Panc1 (cell line): ENCODE results near the gene DHRS12. TPM values are rescaled to one million over a fixed set of nuclear protein-coding genes. Genes with fewer than 3 reads are reported as not detected.

Experiments used
- ATAC-seq: fragments of 200-7000 bp; cut with Tn5 transposase; 2 replicates; pipeline ENCODE4 v1.9.1; 2020; ENCODE audit warnings: mild to moderate bottlenecking, moderate library complexity
- BruUV-seq: library from RNA; stranded (reverse); fragments of 400-500 nt; replicated peaks from 2 replicates; lab custom pipeline; 2021; lab: Mats Ljungman, UMichigan
- CTCF ChIA-PET: fragments of 300-600 bp; sonication (Branson Sonifier 250); formaldehyde crosslinking; loops from one replicate; lab custom pipeline; 2022; ENCODE audit warnings: antibody characterized with exemption; lab: Charles Lee
- POLR2A ChIA-PET: fragments of 300-600 bp; sonication (Branson Sonifier 250); formaldehyde crosslinking; loops from one replicate; lab custom pipeline; 2022; ENCODE audit warnings: antibody characterized with exemption; lab: Charles Lee
- DNase-seq: peaks from one replicate; pipeline ENCODE4 v3.0.0-alpha.2; 2010; ENCODE audit warnings: low read depth, low spot score
- H3K27ac ChIP-seq: 2 replicates; pipeline ENCODE4 v1.5.1; 2011; ENCODE audit warnings: mild to moderate bottlenecking, low read length, inconsistent platforms
- H3K27me3 ChIP-seq: fragments of 200-500 bp; sonication (Bioruptor generic); 2 replicates; pipeline ENCODE4 v1.6.0; 2014; ENCODE audit warnings: low read length, inconsistent platforms; ENCODE audit not compliant: control insufficient read depth, insufficient read depth
- H3K36me3 ChIP-seq: fragments of 200-500 bp; sonication (Bioruptor generic); 2 replicates; pipeline ENCODE4 v1.5.1; 2014; ENCODE audit warnings: inconsistent platforms, mild to moderate bottlenecking, low read length, moderate library complexity; ENCODE audit not compliant: control insufficient read depth, insufficient read depth
- H3K4me1 ChIP-seq: 2 replicates; pipeline ENCODE4 v1.5.1; 2011; ENCODE audit warnings: inconsistent platforms, mild to moderate bottlenecking, low read length, moderate library complexity; ENCODE audit not compliant: control insufficient read depth, insufficient read depth
- H3K4me3 ChIP-seq, 2 experiments: 2 replicates each; pipeline ENCODE4 v1.5.1; 2011 to 2012; ENCODE audit warnings: low read depth in 2 of 2, low read length in 2 of 2, mild to moderate bottlenecking in 2 of 2, inconsistent platforms in 1 of 2, moderate library complexity in 1 of 2
- H3K9me3 ChIP-seq: fragments of 200-500 bp; sonication (Bioruptor generic); 2 replicates; pipeline ENCODE4 v1.5.1; 2014; ENCODE audit warnings: low read depth, mild to moderate bottlenecking, inconsistent platforms, low read length, moderate library complexity; ENCODE audit not compliant: control insufficient read depth, insufficient read depth
- POLR2AphosphoS5 ChIP-seq: IDR thresholded peaks from 2 replicates; pipeline ENCODE4 v1.6.1; 2012; ENCODE audit warnings: mild to moderate bottlenecking, low read depth, low read length, moderate library complexity
- SIN3A ChIP-seq: IDR thresholded peaks from 2 replicates; pipeline ENCODE4 v1.6.1; 2012; ENCODE audit warnings: low read depth, mild to moderate bottlenecking, low read length, moderate library complexity, borderline replicate concordance; ENCODE audit not compliant: insufficient read depth
- TCF7L2 ChIP-seq: IDR thresholded peaks from 2 replicates; pipeline ENCODE4 v1.6.1; 2011; ENCODE audit warnings: mild to moderate bottlenecking, low read depth, low read length, inconsistent platforms
- in situ Hi-C: cut with HindIII; loops from 2 replicates; pipeline ENCODE4 v1.10.0; 2016; ENCODE audit warnings: low sequenced_read_pairs, low pct_unique_long_range_greater_than_20kb
- intact Hi-C: fragments of 100-400 bp; cut with micrococcal nuclease; formaldehyde crosslinking; loops from one replicate; pipeline ENCODE4 v1.10.0; 2022; ENCODE audit not compliant: unreplicated experiment
- total RNA-seq: library from RNA; stranded (reverse); gene quantifications from one replicate; pipeline ENCODE4 v1.2.1, GENCODE V29; 2021; ENCODE audit not compliant: unreplicated experiment
- TF ChIP-seq, protein P1 (sequence below): fragments of 450-650 bp; IDR thresholded peaks from 2 replicates; pipeline ENCODE4 v1.5.1; 2017; ENCODE audit warnings: mild to moderate bottlenecking
- TF ChIP-seq, protein P2 (sequence below), 2 experiments: IDR thresholded peaks; 2 replicates each; pipeline ENCODE4 v1.6.1; 2011 to 2012; ENCODE audit warnings: low read depth in 2 of 2, control low read depth in 1 of 2, low read length in 1 of 2, mild to moderate bottlenecking in 1 of 2, moderate library complexity in 1 of 2; ENCODE audit not compliant: insufficient read depth in 1 of 2

DHRS12 gene
- total RNA-seq, 1 experiment from 2014 or later, result 10.7 TPM

GRCh38 chr13:51831519-51831918, 27.6 kb upstream of the DHRS12 start:
- intact Hi-C loops (no loop called here), in situ Hi-C loops (no loop called here)
- DNase-seq (no peak), ATAC-seq (no peak)
- Histone ChIP-seq H3K4me1 (no peaks in the 10 kb centered on the region), H3K36me3 (no peaks in the 10 kb centered on the region), H3K9me3 (no peaks in the 10 kb centered on the region), H3K27ac (no peak overlapping the region), H3K27me3 (peaks cover 4% of the 10 kb centered on the region; the same call in 1 of the 2 replicates), H3K4me3 (no peak overlapping the region)
- BruUV-seq, result no TSS peak
- CTCF ChIA-PET, result no interaction called here
- no peak for TF ChIP-seq TCF7L2
- TF ChIP-seq, protein P1, sequence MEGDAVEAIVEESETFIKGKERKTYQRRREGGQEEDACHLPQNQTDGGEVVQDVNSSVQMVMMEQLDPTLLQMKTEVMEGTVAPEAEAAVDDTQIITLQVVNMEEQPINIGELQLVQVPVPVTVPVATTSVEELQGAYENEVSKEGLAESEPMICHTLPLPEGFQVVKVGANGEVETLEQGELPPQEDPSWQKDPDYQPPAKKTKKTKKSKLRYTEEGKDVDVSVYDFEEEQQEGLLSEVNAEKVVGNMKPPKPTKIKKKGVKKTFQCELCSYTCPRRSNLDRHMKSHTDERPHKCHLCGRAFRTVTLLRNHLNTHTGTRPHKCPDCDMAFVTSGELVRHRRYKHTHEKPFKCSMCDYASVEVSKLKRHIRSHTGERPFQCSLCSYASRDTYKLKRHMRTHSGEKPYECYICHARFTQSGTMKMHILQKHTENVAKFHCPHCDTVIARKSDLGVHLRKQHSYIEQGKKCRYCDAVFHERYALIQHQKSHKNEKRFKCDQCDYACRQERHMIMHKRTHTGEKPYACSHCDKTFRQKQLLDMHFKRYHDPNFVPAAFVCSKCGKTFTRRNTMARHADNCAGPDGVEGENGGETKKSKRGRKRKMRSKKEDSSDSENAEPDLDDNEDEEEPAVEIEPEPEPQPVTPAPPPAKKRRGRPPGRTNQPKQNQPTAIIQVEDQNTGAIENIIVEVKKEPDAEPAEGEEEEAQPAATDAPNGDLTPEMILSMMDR, result no peak
- TF ChIP-seq, protein P2, sequence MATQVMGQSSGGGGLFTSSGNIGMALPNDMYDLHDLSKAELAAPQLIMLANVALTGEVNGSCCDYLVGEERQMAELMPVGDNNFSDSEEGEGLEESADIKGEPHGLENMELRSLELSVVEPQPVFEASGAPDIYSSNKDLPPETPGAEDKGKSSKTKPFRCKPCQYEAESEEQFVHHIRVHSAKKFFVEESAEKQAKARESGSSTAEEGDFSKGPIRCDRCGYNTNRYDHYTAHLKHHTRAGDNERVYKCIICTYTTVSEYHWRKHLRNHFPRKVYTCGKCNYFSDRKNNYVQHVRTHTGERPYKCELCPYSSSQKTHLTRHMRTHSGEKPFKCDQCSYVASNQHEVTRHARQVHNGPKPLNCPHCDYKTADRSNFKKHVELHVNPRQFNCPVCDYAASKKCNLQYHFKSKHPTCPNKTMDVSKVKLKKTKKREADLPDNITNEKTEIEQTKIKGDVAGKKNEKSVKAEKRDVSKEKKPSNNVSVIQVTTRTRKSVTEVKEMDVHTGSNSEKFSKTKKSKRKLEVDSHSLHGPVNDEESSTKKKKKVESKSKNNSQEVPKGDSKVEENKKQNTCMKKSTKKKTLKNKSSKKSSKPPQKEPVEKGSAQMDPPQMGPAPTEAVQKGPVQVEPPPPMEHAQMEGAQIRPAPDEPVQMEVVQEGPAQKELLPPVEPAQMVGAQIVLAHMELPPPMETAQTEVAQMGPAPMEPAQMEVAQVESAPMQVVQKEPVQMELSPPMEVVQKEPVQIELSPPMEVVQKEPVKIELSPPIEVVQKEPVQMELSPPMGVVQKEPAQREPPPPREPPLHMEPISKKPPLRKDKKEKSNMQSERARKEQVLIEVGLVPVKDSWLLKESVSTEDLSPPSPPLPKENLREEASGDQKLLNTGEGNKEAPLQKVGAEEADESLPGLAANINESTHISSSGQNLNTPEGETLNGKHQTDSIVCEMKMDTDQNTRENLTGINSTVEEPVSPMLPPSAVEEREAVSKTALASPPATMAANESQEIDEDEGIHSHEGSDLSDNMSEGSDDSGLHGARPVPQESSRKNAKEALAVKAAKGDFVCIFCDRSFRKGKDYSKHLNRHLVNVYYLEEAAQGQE (IDR thresholded peaks at IDR 0.05; ENCODE audit: insufficient read depth in 1 of 2, low read depth in 2 of 2, low read length in 1 of 2), result no peak
- TF ChIP-seq POLR2AphosphoS5, result no peak
- TF ChIP-seq SIN3A, result no peak
- POLR2A ChIA-PET, result no interaction called here

GRCh38 chr13:51829568-51829899, 25.6 kb upstream of the DHRS12 start:
- Histone ChIP-seq H3K36me3 (no peaks in the 10 kb centered on the region), H3K27ac (no peak overlapping the region), H3K27me3 (peaks cover 4% of the 10 kb centered on the region; the same call in 1 of the 2 replicates), H3K9me3 (no peaks in the 10 kb centered on the region), H3K4me1 (no peaks in the 10 kb centered on the region), H3K4me3 (no peak overlapping the region)
- BruUV-seq, result no TSS peak
- POLR2A ChIA-PET, result no interaction called here
- CTCF ChIA-PET, result no interaction called here
- TF ChIP-seq SIN3A, result no peak
- TF ChIP-seq, protein P1, result no peak
- no peak for TF ChIP-seq TCF7L2
- TF ChIP-seq, protein P2 (IDR thresholded peaks at IDR 0.05; ENCODE audit: insufficient read depth in 1 of 2, low read depth in 2 of 2, low read length in 1 of 2), result no peak
- no peak for TF ChIP-seq POLR2AphosphoS5
- intact Hi-C loops (loop anchor here (10.0 kb wide), 1 partner anchor 375 kb away; no protein-coding TSS in a partner anchor), in situ Hi-C loops (no loop called here)
- ATAC-seq (no peak), DNase-seq (no peak)
